Keratinocyte (primary cell): ENCODE data around the gene ARHGAP5.

Experiments
- EZH2 ChIP-seq: IDR thresholded peaks from one replicate; pipeline ENCODE4 v1.6.1; 2012; ENCODE audit warnings: inconsistent platforms, mild to moderate bottlenecking, low read length, moderate library complexity
- TF ChIP-seq, protein P1 (sequence below), 3 experiments: IDR thresholded peaks in 1 of 3; conservative IDR thresholded peaks in 1 of 3; optimal IDR thresholded peaks in 1 of 3; 2 replicates in 2 of 3; 3 replicates in 1 of 3; pipeline versions ENCODE3 to v1.5.1; 2011; ENCODE audit warnings: low read length in 3 of 3, mild to moderate bottlenecking in 3 of 3, moderate library complexity in 2 of 3, control low read depth in 1 of 3, inconsistent platforms in 1 of 3; ENCODE audit not compliant: insufficient read depth in 2 of 3; ENCODE audit errors: extremely low read depth in 1 of 3

DNA sequence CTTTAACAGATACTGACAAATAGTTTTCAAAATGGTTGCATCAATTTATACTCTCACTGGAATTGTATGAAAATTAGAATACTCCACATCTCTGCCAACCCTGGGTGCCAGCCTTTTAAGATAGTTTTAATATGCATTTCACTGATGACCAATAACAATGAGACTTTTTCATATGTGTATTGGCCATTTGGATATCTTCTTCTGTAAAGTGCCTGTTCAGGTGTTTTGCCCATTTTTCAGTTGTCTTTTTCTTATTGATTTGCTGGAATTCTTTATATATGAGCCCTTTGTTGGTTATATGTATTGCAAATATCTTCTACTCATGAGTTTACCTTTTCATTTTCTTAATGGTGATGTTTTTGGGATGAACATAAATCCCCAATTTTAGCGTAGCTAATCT, 108.0 kb downstream of the ARHGAP5 start:
- TF ChIP-seq, protein P1, sequence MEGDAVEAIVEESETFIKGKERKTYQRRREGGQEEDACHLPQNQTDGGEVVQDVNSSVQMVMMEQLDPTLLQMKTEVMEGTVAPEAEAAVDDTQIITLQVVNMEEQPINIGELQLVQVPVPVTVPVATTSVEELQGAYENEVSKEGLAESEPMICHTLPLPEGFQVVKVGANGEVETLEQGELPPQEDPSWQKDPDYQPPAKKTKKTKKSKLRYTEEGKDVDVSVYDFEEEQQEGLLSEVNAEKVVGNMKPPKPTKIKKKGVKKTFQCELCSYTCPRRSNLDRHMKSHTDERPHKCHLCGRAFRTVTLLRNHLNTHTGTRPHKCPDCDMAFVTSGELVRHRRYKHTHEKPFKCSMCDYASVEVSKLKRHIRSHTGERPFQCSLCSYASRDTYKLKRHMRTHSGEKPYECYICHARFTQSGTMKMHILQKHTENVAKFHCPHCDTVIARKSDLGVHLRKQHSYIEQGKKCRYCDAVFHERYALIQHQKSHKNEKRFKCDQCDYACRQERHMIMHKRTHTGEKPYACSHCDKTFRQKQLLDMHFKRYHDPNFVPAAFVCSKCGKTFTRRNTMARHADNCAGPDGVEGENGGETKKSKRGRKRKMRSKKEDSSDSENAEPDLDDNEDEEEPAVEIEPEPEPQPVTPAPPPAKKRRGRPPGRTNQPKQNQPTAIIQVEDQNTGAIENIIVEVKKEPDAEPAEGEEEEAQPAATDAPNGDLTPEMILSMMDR (optimal IDR thresholded peaks at IDR 0.05 in 1 of 3, IDR thresholded peaks at IDR 0.05 in 1 of 3, conservative IDR thresholded peaks at IDR 0.05 in 1 of 3; ENCODE audit: extremely low read depth in 1 of 3, insufficient read depth in 2 of 3, low read length in 3 of 3) = no peak
- TF ChIP-seq EZH2 = no peak
